HG02610 (cell line): ENCODE measurements around the gene BCORL1.

Source experiments
- ATAC-seq: cut with Tn5 transposase; IDR thresholded peaks from one replicate; pipeline ENCODE4 v1.9.1; 2021; ENCODE audit warnings: mild to moderate bottlenecking, moderate library complexity; ENCODE audit not compliant: unreplicated experiment

Gene BCORL1

DNA sequence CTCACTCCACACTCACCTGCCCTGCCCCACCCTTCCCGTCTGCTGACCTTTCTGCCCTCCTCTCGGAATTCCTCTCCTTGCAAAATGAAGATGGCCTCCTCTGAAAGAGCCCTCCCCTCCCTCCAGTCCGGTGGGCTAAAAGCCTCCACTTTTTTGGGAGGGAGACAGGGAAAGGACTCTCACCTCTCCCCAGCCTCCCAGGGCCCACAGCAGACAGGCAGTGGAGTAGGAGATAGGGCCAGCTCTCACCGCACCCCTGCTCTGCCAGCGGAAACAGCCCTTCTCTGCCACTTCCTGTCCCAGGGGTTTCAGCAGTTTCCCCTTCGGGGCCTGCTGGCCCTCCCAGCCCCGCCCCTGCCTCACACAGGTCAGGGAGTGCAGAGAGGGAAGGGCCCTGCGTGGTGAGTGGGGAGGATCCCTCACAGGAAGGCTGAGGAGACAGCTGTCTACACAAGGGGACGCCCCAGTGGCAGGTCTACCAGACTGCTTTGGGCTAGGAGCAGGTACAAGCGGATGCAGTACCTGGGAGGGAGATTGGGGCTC, 109.6 kb downstream of the BCORL1 start:
- ATAC-seq: peak; percentile 99

DNA sequence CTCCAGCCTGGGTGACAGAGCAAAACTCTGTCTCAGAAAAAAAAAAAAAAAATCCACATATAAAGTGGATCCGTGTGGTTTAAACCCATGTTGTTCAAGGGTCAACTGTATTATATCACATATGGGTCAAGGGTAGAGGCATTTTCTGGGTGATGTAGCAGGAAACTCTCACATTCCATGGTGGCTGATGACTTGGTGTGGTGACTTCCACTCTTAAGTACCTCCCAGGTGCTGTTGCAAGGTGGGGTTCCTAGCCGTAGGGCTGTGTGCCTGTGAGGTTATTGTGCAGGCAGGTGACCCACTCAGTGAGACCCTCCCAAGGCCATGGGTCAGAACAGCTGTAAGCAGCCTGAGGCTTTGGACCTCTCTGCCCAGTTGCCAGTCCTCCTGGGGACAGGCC, 110.8 kb downstream of the BCORL1 start:
- no peak for ATAC-seq

DNA sequence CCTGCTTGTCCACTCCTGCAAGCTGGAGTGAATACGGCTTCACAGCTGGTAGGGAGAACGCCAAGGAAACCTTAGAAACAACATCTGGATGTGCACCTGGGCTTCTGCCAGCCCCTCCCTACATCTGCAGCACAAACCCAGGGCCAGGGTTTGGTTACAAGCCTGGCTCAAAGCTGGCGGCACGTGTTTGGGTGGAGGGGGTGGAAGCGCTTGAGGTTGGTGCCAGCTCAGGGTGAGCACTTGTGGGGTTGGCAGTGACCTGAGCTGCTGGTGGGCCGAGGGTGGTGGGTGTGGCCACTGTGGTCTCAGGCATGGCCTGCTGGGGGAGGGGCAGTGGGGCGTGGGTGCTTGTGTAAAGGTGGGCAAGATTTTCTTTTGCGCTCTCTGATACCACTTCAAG, 112.3 kb downstream of the BCORL1 start:
- no peak for ATAC-seq

DNA sequence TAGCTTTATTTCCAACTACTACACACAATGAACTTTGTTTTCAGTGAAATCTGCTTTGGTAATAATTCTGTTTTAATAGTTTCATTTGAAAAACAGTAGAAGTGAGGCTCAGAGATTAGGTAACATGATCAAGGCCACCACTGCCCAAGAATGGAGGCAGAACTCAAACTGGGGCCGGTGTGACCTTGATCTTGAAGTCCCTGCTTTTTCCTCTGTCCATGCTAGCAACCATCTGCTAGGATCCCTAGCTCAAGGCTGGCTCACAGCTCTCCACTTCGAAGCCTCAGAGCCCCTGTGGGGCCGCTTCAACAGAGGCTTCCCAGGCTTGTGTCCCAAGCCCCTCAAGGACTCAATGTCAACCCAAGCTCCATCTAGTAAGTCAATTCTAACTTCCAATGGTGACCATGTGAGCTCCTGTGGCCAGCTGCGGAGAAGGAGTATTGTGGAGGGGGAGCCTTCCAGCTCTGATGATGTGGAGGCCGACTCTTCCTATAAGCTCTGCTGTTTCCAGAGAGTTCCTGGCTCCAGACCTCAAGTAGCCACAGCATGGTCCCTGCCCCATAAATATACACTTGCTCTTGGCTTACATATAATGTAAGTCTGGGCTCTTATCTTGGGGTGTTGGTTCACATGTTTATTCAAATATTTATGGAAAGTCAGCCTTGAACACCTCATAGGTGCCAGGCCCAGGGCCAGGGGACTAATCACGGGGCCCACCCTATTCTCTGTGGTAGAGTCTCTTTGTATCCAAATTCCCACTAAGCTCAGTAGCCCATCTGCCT, 113.0 kb downstream of the BCORL1 start:
- ATAC-seq: no peak

DNA sequence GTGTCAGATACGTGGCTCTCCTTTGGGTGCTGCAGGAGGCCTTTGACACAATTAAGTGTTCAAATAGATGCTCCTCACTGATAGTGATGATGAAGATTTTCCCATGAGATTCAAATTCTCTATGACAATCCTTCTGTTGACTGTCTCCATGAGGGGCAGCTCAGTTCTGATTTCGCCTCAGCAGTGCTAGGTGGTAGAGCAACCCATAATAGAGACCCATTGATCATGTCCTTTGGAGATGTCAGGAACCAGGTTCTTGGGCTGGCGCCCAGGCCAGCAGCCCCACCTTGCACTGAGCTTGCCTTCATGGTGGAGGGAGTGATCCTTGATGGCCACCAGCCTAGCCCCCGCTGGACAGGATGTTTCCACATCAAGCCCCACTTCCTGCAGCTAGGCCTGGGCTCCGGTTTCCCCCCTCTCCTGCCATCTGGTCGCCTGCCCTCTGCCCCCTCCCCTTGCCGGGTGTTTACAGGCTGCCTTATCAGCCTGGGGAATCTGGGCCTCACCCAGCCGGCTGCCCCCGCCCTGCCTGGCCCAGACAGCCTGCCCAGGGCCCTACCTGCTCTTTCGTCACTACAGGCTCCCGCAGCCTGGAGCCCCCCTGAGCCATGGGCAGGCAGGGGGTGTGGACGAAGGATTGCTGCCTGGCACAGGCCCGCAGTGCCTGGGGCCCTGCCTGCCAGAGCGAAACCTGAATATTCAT, 115.2 kb downstream of the BCORL1 start:
- no peak for ATAC-seq

DNA sequence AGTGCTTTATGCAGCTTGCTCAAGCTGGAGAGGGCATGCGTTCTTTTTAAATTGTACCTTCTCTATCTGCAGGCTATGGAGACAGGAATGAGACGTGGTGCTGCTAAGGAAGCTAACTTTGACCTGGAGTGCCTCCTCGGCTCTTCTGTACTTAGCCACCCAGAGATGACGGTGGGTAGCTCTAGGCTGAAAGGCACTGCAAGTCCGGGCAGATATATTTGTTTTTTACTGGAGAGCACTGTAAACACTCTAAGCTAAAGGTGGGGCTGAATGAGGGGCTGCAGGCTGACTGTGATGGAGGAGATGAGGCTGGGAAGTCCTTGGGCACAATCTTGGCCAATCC, 115.7 kb downstream of the BCORL1 start:
- ATAC-seq: no peak

DNA sequence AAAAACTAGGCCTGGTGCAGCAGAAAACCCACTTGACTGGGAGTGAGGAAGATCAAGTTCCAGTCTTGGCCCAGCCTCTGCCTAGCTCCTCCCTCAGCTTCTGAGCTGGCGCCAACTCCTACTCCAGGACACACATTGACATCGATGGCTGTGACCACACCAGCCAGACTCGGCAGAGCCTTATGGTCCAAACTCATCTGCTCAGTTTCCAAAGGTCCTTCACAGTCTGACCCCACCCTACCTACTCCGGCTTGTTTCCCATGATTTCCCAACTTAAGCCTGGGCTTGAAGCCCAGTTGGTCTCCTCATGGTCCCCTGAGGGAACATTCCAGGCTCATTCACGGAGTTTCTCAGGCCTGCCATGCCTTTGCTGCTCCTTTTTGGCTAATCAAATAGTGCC, 117.7 kb downstream of the BCORL1 start:
- ATAC-seq: no peak

DNA sequence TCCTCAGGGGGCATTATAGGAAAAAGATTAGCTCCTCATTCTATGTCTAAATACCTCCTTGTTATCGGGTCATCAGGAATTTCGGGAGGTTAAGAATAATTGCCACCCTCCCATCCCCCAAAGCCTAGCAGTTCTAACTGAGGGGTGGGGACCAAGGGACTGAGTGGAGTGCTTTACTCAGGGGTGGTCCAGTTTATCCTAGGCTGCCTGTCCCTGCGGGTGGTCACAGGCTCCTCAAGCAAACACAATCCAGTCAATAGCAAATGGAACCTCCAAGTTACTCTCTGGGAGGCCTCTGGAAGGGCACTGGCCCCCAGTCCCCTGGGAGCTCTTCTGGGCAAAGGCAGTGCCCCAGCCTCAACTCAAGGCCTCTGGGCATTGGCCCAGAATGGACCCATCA, 121.2 kb downstream of the BCORL1 start:
- ATAC-seq: no peak

DNA sequence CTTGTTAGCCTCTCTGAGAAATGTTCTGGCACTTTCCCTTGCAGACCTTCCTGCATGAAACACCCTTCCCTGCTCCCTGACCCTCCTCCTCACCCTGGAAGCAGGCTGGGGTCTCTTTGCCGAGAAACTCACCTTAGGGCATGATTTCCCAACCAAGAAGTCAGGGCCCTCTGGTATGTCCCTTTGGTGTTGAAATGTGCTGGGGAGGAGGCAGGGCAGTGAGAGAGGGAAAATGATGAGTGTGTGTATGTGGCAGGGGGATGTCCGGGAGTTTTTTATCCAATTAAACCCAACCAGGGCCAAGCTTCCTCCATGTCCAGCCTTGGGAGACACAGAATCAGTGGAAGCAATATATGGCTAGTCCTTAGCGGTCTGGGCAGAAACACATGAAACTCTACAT, 122.8 kb downstream of the BCORL1 start:
- ATAC-seq: no peak

DNA sequence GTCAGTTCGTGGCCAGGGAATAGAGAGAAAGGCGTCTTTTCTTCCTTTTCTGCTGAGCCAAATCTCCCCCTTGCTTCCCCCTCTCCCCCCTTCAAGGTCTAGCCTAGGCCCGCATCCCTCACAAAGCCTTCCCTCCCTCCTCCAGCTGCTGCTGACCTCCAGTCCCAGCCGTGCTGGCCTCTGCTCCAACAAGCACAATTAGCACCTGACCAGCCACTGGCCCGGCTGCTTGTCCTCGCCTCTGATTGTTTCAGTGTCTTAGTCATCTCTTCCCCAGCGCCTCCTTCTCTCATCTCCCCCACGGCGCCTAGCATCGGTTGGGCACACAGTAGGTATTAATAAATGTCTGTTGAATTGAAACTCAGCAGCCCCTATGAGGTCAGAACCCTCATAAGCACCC, 123.6 kb downstream of the BCORL1 start:
- no peak for ATAC-seq
